Activated effector memory CD4-positive, alpha-beta T cell treated with anti-CD3 and anti-CD28 coated beads, Interleukin-2, amount 50 U/mL, for 16 hours (primary cell): ENCODE data around the gene OR1I1.

Source experiments
- DNase-seq: peaks from one replicate; pipeline ENCODE4 v3.0.0-alpha.2; 2020

OR1I1 gene

GRCh38 chr19:15120135-15121026, 38.4 kb downstream of the OR1I1 start:
- peak; percentile 42 for DNase-seq

GRCh38 chr19:15122331-15123030, 40.5 kb downstream of the OR1I1 start:
- DNase-seq = peak; percentile 49

- DNase-seq = peak; percentile 48
Measured at GRCh38 chr19:15123031-15123890, 41.2 kb downstream of the OR1I1 start.

- DNase-seq = peak; percentile 59
Measured at GRCh38 chr19:15123900-15124299, 41.9 kb downstream of the OR1I1 start.

- no peak for DNase-seq
Measured at GRCh38 chr19:15124572-15125231, 42.7 kb downstream of the OR1I1 start.

- peak; percentile 98 for DNase-seq
Measured at GRCh38 chr19:15125232-15126067, 43.4 kb downstream of the OR1I1 start.

GRCh38 chr19:15126131-15126910, 44.3 kb downstream of the OR1I1 start:
- DNase-seq = no peak

GRCh38 chr19:15128162-15128770, 46.3 kb downstream of the OR1I1 start:
- DNase-seq = peak; percentile 25

GRCh38 chr19:15129856-15130585, 48.0 kb downstream of the OR1I1 start:
- DNase-seq = peak; percentile 73

- no peak for DNase-seq
Measured at GRCh38 chr19:15136234-15136954, 54.4 kb downstream of the OR1I1 start.

- no peak for DNase-seq
Measured at GRCh38 chr19:15137777-15138176, 55.8 kb downstream of the OR1I1 start.

- no peak for DNase-seq
Measured at GRCh38 chr19:15138427-15138826, 56.4 kb downstream of the OR1I1 start.

GRCh38 chr19:15141143-15141542, 59.1 kb downstream of the OR1I1 start:
- DNase-seq = no peak

GRCh38 chr19:15142313-15142712, 60.3 kb downstream of the OR1I1 start:
- DNase-seq = no peak
